Right lobe of liver (tissue), 6 donors: ENCODE measurements around the gene NUDT9. TPM values are rescaled to one million over a fixed set of nuclear protein-coding genes. Genes with fewer than 3 reads are reported as not detected.

Experiments
- ATAC-seq, 4 donors: fragments of 200-7000 bp; cut with Tn5 transposase; one replicate each; pipeline ENCODE4 v1.9.1; 2020; ENCODE audit warnings: mild to moderate bottlenecking in 4 of 4, moderate library complexity in 4 of 4
- DNase-seq, 3 donors: peaks; one replicate each; pipeline ENCODE4 v3.0.0-alpha.2; 2020
- H3K27ac ChIP-seq, 3 donors: fragments of 200-600 bp; one replicate each; pipeline ENCODE4 v1.8.0; 2022
- H3K27me3 ChIP-seq, 2 donors: fragments of 200-600 bp; one replicate each; pipeline ENCODE4 v1.8.0; 2022
- H3K36me3 ChIP-seq, 4 donors: fragments of 200-600 bp; sonication (generic) in 1 of 4; one replicate each; pipeline versions ENCODE4 v1.5.1 to v1.8.0; 2017 to 2022; ENCODE audit warnings: control low read depth in 1 of 4
- H3K4me1 ChIP-seq, 4 donors: fragments of 200-600 bp; sonication (generic) in 1 of 4; one replicate each; pipeline versions ENCODE4 v1.5.1 to v1.8.0; 2017 to 2022; ENCODE audit warnings: control low read depth in 1 of 4
- H3K4me3 ChIP-seq, 3 donors: fragments of 200-600 bp; one replicate each; pipeline ENCODE4 v1.8.0; 2022
- H3K9me3 ChIP-seq, 4 donors: fragments of 200-600 bp; sonication (generic) in 1 of 4; one replicate each; pipeline versions ENCODE4 v1.5.1 to v1.8.0; 2017 to 2022; ENCODE audit warnings: control low read depth in 1 of 4
- CTCF ChIP-seq, 4 donors: fragments of 200-600 bp in 3 of 4; fragments of 450-650 bp in 1 of 4; IDR thresholded peaks; one replicate each; pipeline versions ENCODE4 v1.5.1 to v1.8.0; 2016 to 2022; ENCODE audit warnings: antibody characterized with exemption in 4 of 4, mild to moderate bottlenecking in 2 of 4
- POLR2A ChIP-seq: fragments of 450-650 bp; IDR thresholded peaks from one replicate; pipeline ENCODE4 v1.6.1; 2017; ENCODE audit warnings: antibody characterized with exemption, mild to moderate bottlenecking
- WGBS: methylation state at CpG from one replicate; pipeline ENCODE4 v1.1.6; 2018; ENCODE audit warnings: low coverage, low lambda C conversion rate; ENCODE audit not compliant: insufficient coverage; ENCODE audit errors: missing lambda C conversion rate; 5-methylcytosine and 5-hydroxymethylcytosine counted together
- intact Hi-C, 2 donors: fragments of 100-400 bp; cut with DNase I; formaldehyde crosslinking; loops; one replicate each; pipeline versions ENCODE4 v1.11.2 to v1.14.1; 2022
- total RNA-seq, 6 experiments: library from RNA; depleted of rRNA in 2 of 6; stranded (reverse); fragments of >200 nt in 2 of 6; fragmentation: NEBNext Ultra II Directional in 3 of 6; extraction: Animal tissue kit (Norgen Biotek cat#: 25700) in 3 of 6; gene quantifications; one replicate each; pipeline versions ENCODE4 v1.1.0 to v1.2.4, GENCODE V29; 2016 to 2023
- donor health status: DM: no; HTN: yes; CAD: no.
- donor health status: DM: no; HTN: no; CAD: no.
- donor health status: DM: no; HTN: no; CAD: no.
- donor health status: DM: no; HTN: yes; CAD: no.
- donor health status: DM: no; HTN: yes; CAD: no.

Gene NUDT9
- total RNA-seq, 6 experiments from 2014 or later, result 13.3 to 53.5 (median 21.2) TPM

DNA sequence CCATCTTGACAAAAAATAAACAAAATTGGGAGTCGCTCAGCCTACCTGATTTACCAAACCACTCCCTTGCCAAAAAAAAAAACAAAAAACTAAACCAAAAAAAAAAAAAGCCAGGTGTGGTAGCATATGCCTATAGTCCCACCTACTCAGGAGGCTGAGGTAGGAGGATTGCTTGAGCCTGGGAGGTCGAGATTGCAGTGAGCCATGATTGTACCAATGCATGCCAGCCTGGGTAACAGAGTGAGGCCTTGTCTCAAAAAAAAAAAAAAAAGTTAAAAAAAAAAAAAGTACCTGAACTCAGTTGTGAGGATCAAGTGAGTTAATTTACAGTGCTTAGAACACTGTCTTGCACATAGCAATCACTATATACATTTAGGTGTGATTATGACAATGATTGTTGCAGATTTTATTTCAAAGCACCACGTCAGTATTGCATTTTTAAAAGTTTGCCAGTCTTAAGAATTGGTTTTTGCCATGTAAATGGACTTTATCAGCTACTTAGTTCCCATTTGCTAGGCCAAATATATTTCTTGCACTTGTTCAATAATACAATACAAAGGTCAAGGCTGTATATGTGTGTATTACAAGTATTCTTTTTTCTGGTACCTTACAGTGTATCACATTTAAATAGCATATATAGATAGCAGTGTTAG lies 4.6 kb downstream of the NUDT9 start:
- intact Hi-C loops, result no loop called here
- ATAC-seq (no peak), DNase-seq (no peak)
- no peaks in the 10 kb centered on the region for H3K36me3 ChIP-seq
- no peaks in the 10 kb centered on the region for H3K27me3 ChIP-seq
- peaks cover 0 to 14% (median 3%) of the 10 kb centered on the region in 4 donors for H3K4me1 ChIP-seq
- H3K4me3 ChIP-seq, result no peak overlapping the region
- no peak overlapping the region for H3K27ac ChIP-seq
- no peaks in the 10 kb centered on the region for H3K9me3 ChIP-seq
- WGBS, result 70% methylated on average over 3 of the region's 3 CpGs
- TF ChIP-seq POLR2A (no peak), CTCF (IDR thresholded peaks at IDR 0.05) (no peak)

GRCh38 chr4:87427518-87427868 lies 5.1 kb downstream of the NUDT9 start:
- H3K9me3 ChIP-seq, result no peaks in the 10 kb centered on the region
- WGBS, result 22% methylated on average over 1 of the region's 1 CpG

GRCh38 chr4:87428979-87429378 lies 6.6 kb downstream of the NUDT9 start:
- 100% methylated on average over 4 of the region's 6 CpGs for WGBS
- no peaks in the 10 kb centered on the region for H3K27me3 ChIP-seq
- ATAC-seq (peak in 1 of 4 donors; percentile 64), DNase-seq (no peak)
- H3K27ac ChIP-seq, result peak overlapping the region in 1 of 3 donors; percentile 5
- no peaks in the 10 kb centered on the region for H3K36me3 ChIP-seq
- no peaks in the 10 kb centered on the region for H3K9me3 ChIP-seq
- intact Hi-C loops, result no loop called here
- TF ChIP-seq POLR2A (no peak), CTCF (IDR thresholded peaks at IDR 0.05) (no peak)
- peaks cover 0 to 12% (median 3%) of the 10 kb centered on the region in 4 donors for H3K4me1 ChIP-seq
- H3K4me3 ChIP-seq, result no peak overlapping the region

More at GRCh38 chr4:87427518-87427868, 5.1 kb downstream of the NUDT9 start:
- Histone ChIP-seq H3K27ac (no peak overlapping the region), H3K27me3 (no peaks in the 10 kb centered on the region), H3K4me3 (no peak overlapping the region), H3K36me3 (no peaks in the 10 kb centered on the region), H3K4me1 (peaks cover 0 to 14% (median 3%) of the 10 kb centered on the region in 4 donors)
- intact Hi-C loops, result no loop called here
- ATAC-seq, result no peak
- TF ChIP-seq CTCF (IDR thresholded peaks at IDR 0.05), result no peak
- no peak for TF ChIP-seq POLR2A
- no peak for DNase-seq

- no peak overlapping the region for H3K4me3 ChIP-seq
- WGBS, result 94% methylated on average over 2 of the region's 2 CpGs
- ATAC-seq (no peak), DNase-seq (no peak)
- intact Hi-C loops, result no loop called here
- H3K27ac ChIP-seq, result no peak overlapping the region
- no peaks in the 10 kb centered on the region for H3K9me3 ChIP-seq
- H3K36me3 ChIP-seq, result no peaks in the 10 kb centered on the region
- TF ChIP-seq CTCF (IDR thresholded peaks at IDR 0.05) (no peak), POLR2A (no peak)
- H3K4me1 ChIP-seq, result peaks cover 0 to 12% (median 0%) of the 10 kb centered on the region in 4 donors
- no peaks in the 10 kb centered on the region for H3K27me3 ChIP-seq
Measured at GRCh38 chr4:87430038-87430437, 7.7 kb downstream of the NUDT9 start.
